Tongue (tissue), 2 donors: ENCODE data around the gene HOXA5. TPM values are rescaled to one million over a fixed set of nuclear protein-coding genes. Genes with fewer than 3 reads are reported as not detected.
A peak's percentile ranks its signal among the peaks of the same experiment; 100 is the strongest.

ENCODE experiments used
- DNase-seq: peaks from one replicate; pipeline ENCODE4 v3.0.0-alpha.2; 2015
- total RNA-seq: library from RNA; depleted of rRNA; stranded (reverse); fragments of >200 nt; gene quantifications from one replicate; pipeline ENCODE4 v1.2.3, GENCODE V29; 2014

Gene HOXA5
- total RNA-seq, 1 donor from 2014 or later: 0.21 TPM

- DNase-seq: peak; percentile 42
These were observed 37.1 kb downstream of the HOXA5 start for GRCh38 chr7:27106181-27106900.

GRCh38 chr7:27105301-27106031, 38.0 kb downstream of the HOXA5 start:
- DNase-seq: peak; percentile 38

GRCh38 chr7:27104341-27105058, 39.0 kb downstream of the HOXA5 start:
- DNase-seq: no peak

GRCh38 chr7:27103489-27104226, 39.8 kb downstream of the HOXA5 start:
- no peak for DNase-seq

GRCh38 chr7:27102581-27103442, 40.7 kb downstream of the HOXA5 start, which contains the start of gene HOXA2:
Gene HOXA2 (minus strand): TSS chr7:27102683. CDS start chr7:27102500, 183 bp downstream.
- peak; percentile 87 for DNase-seq

- DNase-seq: peak; percentile 68
These were observed 41.4 kb downstream of the HOXA5 start for GRCh38 chr7:27101957-27102580.

DNA sequence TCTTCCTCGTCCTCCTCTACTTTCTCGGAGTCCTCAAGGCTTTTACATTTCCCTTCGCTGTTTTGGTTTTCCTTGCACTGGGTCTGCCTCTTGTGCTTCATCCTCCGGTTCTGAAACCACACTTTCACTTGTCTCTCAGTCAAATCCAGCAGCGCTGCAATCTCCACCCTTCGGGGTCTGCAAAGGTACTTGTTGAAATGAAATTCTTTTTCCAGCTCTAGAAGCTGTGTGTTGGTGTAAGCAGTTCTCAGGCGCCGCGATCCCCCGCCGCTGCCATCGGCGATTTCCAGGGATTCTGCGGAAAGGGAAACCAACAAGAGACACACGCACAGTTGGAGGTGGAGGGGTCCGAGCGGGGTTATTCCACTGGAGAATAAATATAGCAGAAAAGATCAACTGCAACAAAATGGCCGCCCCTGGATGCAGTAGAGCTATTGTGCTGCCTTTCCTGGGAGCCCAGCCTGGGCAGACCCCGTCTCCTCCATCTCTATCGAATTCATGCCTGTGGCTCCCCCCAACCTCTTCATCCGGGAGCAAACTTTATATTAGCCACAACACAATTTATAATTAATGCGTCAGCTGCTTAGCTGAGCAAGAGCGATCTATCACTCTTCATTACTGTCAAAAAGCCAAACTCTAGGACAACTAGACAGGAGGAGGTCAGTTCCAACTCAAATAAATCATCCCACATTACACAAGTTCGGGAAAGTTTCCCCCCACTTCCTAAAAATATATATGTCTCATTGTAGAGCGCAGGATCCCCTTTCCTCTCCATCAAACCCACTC, 42.1 kb downstream of the HOXA5 start:
- DNase-seq: peak; percentile 68

- DNase-seq: peak; percentile 57
These were observed 42.7 kb downstream of the HOXA5 start for GRCh38 chr7:27100694-27101170.

GRCh38 chr7:27099453-27100370, 43.8 kb downstream of the HOXA5 start:
- peak; percentile 15 for DNase-seq

DNA sequence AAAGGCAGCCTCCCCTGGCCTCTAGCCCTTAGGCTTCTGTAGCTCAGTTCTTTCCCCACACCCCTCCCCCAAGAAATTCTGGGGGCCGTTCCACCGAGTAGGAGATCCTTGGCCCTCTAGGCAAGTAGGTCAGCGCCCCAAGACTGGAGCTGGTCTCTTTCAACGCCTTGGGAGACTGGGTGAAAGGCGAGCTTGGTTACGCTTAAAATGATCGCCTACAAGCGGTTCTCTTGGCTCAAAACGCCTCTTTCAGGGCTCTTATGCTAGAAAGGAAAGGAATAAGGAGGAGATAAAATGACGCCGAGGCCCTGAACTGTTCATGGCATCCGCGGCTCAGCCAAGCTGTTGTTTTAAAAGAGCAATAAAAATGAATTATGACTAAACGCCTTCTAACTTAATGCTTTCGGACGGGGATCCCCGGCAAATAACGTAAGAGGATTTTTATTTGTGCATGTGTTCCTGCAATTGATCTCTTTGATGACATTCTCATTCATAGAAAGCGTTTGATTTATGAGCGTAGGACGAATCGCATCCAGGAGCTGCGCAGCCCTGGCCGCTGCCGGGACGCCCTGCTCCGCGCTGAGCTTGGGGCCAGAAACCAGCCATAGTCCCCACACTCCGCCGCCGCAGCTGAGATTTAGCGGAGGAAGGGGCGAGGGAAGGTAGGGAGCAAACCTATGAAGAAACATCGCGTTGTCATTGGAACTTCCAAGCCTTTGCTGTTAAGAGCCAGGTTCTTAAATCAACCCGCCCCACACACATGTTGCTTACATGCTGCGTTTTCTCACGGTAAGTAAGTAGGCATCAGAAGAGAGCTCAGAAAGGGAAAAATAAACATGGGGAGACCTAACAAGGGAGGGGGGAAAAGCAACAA, 44.7 kb downstream of the HOXA5 start:
- DNase-seq: peak; percentile 56

- peak; percentile 14 for DNase-seq
These were observed 45.5 kb downstream of the HOXA5 start for GRCh38 chr7:27097686-27098577.

DNA sequence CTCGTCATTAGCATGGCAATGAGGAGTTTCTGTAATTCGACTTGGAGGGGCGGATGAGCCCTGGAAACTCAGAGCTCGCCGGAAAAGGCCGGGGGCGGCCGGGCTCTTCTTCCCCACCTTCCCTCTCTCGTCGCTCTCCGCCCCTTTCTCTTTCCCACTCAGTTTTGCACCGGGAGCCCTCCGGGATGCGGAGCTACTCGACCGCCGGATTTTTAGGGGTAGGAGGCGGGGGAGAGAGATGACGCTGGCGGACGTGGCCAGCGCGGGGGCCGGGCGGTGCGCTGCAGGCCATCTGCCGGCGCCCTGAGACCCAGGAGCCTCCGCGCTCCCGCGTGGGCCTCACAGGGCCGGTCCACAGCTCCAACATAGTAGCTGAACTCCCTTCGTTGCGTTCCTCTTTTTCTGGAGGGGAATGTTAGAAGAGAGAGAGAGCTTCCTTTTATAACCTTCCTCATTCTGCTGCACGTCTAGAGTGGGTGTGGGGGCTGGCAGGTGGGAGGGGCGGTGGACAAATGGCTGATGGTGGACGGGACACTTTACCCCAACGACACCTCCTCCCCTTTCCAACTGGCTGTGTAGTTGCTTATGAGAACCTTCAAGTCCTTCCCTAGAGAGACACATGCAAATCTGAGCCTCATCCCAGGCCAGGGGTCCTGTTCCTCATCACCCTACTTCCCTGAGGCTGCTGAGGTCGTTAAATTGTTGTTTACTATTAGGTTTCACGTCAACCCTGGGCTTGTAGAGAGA, 46.5 kb downstream of the HOXA5 start:
- peak; percentile 53 for DNase-seq

GRCh38 chr7:27095897-27096767, 47.3 kb downstream of the HOXA5 start, which contains the start of gene HOXA1:
Gene HOXA1 (minus strand): TSS chr7:27096000. CDS start chr7:27095912, 88 bp downstream.
- peak; percentile 85 for DNase-seq
